WTC11 (cell line): Measurements from ENCODE around the gene PLPP1. TPM values are rescaled to one million over a fixed set of nuclear protein-coding genes. Genes with fewer than 3 reads are reported as not detected.
A peak's percentile ranks its signal among the peaks of the same experiment; 100 is the strongest.

Experiments
- ATAC-seq: fragments of 200-7000 bp; cut with Tn5 transposase; 2 replicates; pipeline ENCODE4 v1.10.0; 2021; ENCODE audit warnings: mild to moderate bottlenecking, moderate library complexity
- CTCF ChIA-PET: fragments of 300-600 bp; sonication (Branson Sonifier 250); formaldehyde crosslinking; loops from one replicate; lab custom pipeline; 2021; ENCODE audit warnings: antibody characterized with exemption; lab: Charles Lee
- POLR2A ChIA-PET: fragments of 350-600 bp; sonication (Branson Sonifier 250); formaldehyde crosslinking; loops from one replicate; lab custom pipeline; 2021; ENCODE audit warnings: antibody characterized with exemption; lab: Charles Lee
- DNase-seq: peaks from one replicate; pipeline ENCODE4 v3.0.0; 2021; ENCODE audit warnings: low spot score
- H3K27ac Mint-ChIP-seq: 2 replicates; pipeline ENCODE4 v1.8.0; 2021; ENCODE audit warnings: mixed read lengths
- H3K27me3 Mint-ChIP-seq: 2 replicates; pipeline ENCODE4 v1.8.0; 2021; ENCODE audit warnings: low read depth, mild to moderate bottlenecking, moderate library complexity, mixed read lengths
- H3K36me3 Mint-ChIP-seq: 2 replicates; pipeline ENCODE4 v1.8.0; 2021; ENCODE audit warnings: mixed read lengths
- H3K4me1 Mint-ChIP-seq: 2 replicates; pipeline ENCODE4 v1.8.0; 2022; ENCODE audit warnings: mixed read lengths
- H3K4me3 Mint-ChIP-seq: 2 replicates; pipeline ENCODE4 v1.8.0; 2021; ENCODE audit warnings: mild to moderate bottlenecking, moderate library complexity, mixed read lengths
- H3K9me3 Mint-ChIP-seq: 2 replicates; pipeline ENCODE4 v1.8.0; 2021; ENCODE audit warnings: mixed read lengths
- E2F1 ChIP-seq: sonication (generic); formaldehyde crosslinking; IDR thresholded peaks from 2 replicates; pipeline ENCODE4 v1.8.0; 2022; ENCODE audit warnings: mild to moderate bottlenecking, missing genetic modification reagents
- E2F5 ChIP-seq: sonication (generic); formaldehyde crosslinking; IDR thresholded peaks from 2 replicates; pipeline ENCODE4 v1.8.1; 2022; ENCODE audit warnings: mild to moderate bottlenecking, moderate library complexity, missing genetic modification reagents
- FOXP4 ChIP-seq: sonication (generic); formaldehyde crosslinking; IDR thresholded peaks from 2 replicates; pipeline ENCODE4 v1.8.0; 2022; ENCODE audit warnings: mild to moderate bottlenecking, missing genetic modification reagents
- HMGA2 ChIP-seq: fragments of 250-450 bp; sonication (Bioruptor Pico); IDR thresholded peaks from 2 replicates; pipeline ENCODE4 v1.4.0; 2021; ENCODE audit warnings: mild to moderate bottlenecking, moderate library complexity
- NR1H2 ChIP-seq: sonication (generic); formaldehyde crosslinking; IDR thresholded peaks from 2 replicates; pipeline ENCODE4 v1.9.0; 2021; ENCODE audit warnings: mild to moderate bottlenecking, moderate library complexity, missing genetic modification reagents
- OVOL2 ChIP-seq: fragments of 250-450 bp; sonication (Bioruptor Pico); IDR thresholded peaks from 2 replicates; pipeline ENCODE4 v1.9.0; 2021; ENCODE audit warnings: mild to moderate bottlenecking, borderline replicate concordance
- PREB ChIP-seq: sonication (generic); formaldehyde crosslinking; IDR thresholded peaks from 2 replicates; pipeline ENCODE4 v1.8.1; 2022; ENCODE audit warnings: mild to moderate bottlenecking, missing genetic modification reagents, moderate library complexity, borderline replicate concordance
- SP1 ChIP-seq: sonication (generic); formaldehyde crosslinking; conservative IDR thresholded peaks from 2 replicates; pipeline ENCODE4 v1.8.1; 2022; ENCODE audit warnings: missing genetic modification reagents
- STAT6 ChIP-seq: sonication (generic); formaldehyde crosslinking; conservative IDR thresholded peaks from 2 replicates; pipeline ENCODE4 v1.8.1; 2023; ENCODE audit warnings: mild to moderate bottlenecking, low read depth, missing genetic modification reagents, moderate library complexity
- ZNF121 ChIP-seq: sonication (generic); formaldehyde crosslinking; IDR thresholded peaks from 2 replicates; pipeline ENCODE4 v1.8.0; 2023; ENCODE audit warnings: missing genetic modification reagents
- ZNF138 ChIP-seq: sonication (generic); formaldehyde crosslinking; conservative IDR thresholded peaks from 2 replicates; pipeline ENCODE4 v1.8.1; 2022; ENCODE audit warnings: mild to moderate bottlenecking, moderate library complexity, missing genetic modification reagents
- ZNF219 ChIP-seq: sonication (generic); formaldehyde crosslinking; IDR thresholded peaks from 2 replicates; pipeline ENCODE4 v1.8.0; 2023; ENCODE audit warnings: missing genetic modification reagents, mild to moderate bottlenecking, borderline replicate concordance
- ZNF423 ChIP-seq: fragments of 250-450 bp; sonication (Bioruptor Pico); IDR thresholded peaks from 2 replicates; pipeline ENCODE4 v2.1.2; 2022; ENCODE audit warnings: mild to moderate bottlenecking, moderate library complexity
- ZNF532 ChIP-seq: fragments of 250-450 bp; sonication (Bioruptor Pico); IDR thresholded peaks from 2 replicates; pipeline ENCODE4 v1.9.0; 2021; ENCODE audit warnings: mild to moderate bottlenecking, borderline replicate concordance
- total RNA-seq: library from RNA; stranded (reverse); gene quantifications from 3 replicates; pipeline ENCODE4 v1.2.3, GENCODE V29; 2021

The PLPP1 gene
- total RNA-seq, 1 experiment from 2014 or later, result 43.2 TPM

GRCh38 chr5:55520117-55520839 lies 14.5 kb downstream of the PLPP1 start:
- no peak for TF ChIP-seq SP1 (CRISPR knock-in tag)
- no peak for TF ChIP-seq E2F5
- TF ChIP-seq ZNF121, result no peak
- no peak for TF ChIP-seq STAT6 (CRISPR knock-in tag)
- TF ChIP-seq ZNF138 (CRISPR knock-in tag), result no peak
- TF ChIP-seq E2F1, result no peak
- no peak for TF ChIP-seq PREB (CRISPR knock-in tag)
- no peak for TF ChIP-seq ZNF532 (CRISPR knock-in tag)
- no peak for TF ChIP-seq ZNF219 (CRISPR knock-in tag)
- TF ChIP-seq ZNF423 (CRISPR knock-in tag), result no peak
- no peak for TF ChIP-seq HMGA2
- TF ChIP-seq OVOL2 (CRISPR knock-in tag), result no peak
- no peak for TF ChIP-seq FOXP4
- TF ChIP-seq NR1H2 (CRISPR knock-in tag), result no peak
- Mint-ChIP-seq H3K27ac (0 out of 2 replicates have a peak overlapping the region, but pooled peaks have one; percentile 7), H3K4me3 (no peak overlapping the region), H3K27me3 (no peaks in the 10 kb centered on the region), H3K4me1 (peaks cover 44% of the 10 kb centered on the region), H3K36me3 (0 out of 2 replicates have a peak, but pooled peaks cover 3% of the 10 kb centered on the region), H3K9me3 (no peaks in the 10 kb centered on the region)
- CTCF ChIA-PET, result no interaction called here
- POLR2A ChIA-PET, result no interaction called here
- DNase-seq (no peak), ATAC-seq (no peak)
